ENCODE results near the gene ITPRID1.

ITPRID1 gene

GRCh38 chr7:31651234-31652062 lies 137.6 kb downstream of the ITPRID1 start:
- ATAC-seq = no peak
- TF ChIP-seq RARB (CRISPR knock-in tag; IDR thresholded peaks at IDR 0.05) (no peak), ESRRG (CRISPR knock-in tag; IDR thresholded peaks at IDR 0.05) (no peak), ZNF8 (CRISPR knock-in tag; IDR thresholded peaks at IDR 0.05) (no peak), SNAI2 (CRISPR knock-in tag; IDR thresholded peaks at IDR 0.05) (no peak), CREB5 (CRISPR knock-in tag; IDR thresholded peaks at IDR 0.05; ENCODE audit: low read depth) (no peak), ISL1 (CRISPR knock-in tag; IDR thresholded peaks at IDR 0.05) (no peak), ZNF565 (CRISPR knock-in tag; conservative IDR thresholded peaks at IDR 0.05; ENCODE audit: low read depth) (no peak), ZNF70 (CRISPR knock-in tag; IDR thresholded peaks at IDR 0.05) (no peak), ZFP3 (CRISPR knock-in tag; IDR thresholded peaks at IDR 0.05) (no peak)
- TF ChIP-seq, protein P1, sequence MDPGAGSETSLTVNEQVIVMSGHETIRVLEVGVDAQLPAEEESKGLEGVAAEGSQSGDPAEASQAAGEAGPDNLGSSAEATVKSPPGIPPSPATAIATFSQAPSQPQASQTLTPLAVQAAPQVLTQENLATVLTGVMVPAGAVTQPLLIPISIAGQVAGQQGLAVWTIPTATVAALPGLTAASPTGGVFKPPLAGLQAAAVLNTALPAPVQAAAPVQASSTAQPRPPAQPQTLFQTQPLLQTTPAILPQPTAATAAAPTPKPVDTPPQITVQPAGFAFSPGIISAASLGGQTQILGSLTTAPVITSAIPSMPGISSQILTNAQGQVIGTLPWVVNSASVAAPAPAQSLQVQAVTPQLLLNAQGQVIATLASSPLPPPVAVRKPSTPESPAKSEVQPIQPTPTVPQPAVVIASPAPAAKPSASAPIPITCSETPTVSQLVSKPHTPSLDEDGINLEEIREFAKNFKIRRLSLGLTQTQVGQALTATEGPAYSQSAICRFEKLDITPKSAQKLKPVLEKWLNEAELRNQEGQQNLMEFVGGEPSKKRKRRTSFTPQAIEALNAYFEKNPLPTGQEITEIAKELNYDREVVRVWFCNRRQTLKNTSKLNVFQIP (CRISPR knock-in tag; IDR thresholded peaks at IDR 0.05; ENCODE audit: borderline replicate concordance, low read depth) = no peak
- TF ChIP-seq, protein P2, sequence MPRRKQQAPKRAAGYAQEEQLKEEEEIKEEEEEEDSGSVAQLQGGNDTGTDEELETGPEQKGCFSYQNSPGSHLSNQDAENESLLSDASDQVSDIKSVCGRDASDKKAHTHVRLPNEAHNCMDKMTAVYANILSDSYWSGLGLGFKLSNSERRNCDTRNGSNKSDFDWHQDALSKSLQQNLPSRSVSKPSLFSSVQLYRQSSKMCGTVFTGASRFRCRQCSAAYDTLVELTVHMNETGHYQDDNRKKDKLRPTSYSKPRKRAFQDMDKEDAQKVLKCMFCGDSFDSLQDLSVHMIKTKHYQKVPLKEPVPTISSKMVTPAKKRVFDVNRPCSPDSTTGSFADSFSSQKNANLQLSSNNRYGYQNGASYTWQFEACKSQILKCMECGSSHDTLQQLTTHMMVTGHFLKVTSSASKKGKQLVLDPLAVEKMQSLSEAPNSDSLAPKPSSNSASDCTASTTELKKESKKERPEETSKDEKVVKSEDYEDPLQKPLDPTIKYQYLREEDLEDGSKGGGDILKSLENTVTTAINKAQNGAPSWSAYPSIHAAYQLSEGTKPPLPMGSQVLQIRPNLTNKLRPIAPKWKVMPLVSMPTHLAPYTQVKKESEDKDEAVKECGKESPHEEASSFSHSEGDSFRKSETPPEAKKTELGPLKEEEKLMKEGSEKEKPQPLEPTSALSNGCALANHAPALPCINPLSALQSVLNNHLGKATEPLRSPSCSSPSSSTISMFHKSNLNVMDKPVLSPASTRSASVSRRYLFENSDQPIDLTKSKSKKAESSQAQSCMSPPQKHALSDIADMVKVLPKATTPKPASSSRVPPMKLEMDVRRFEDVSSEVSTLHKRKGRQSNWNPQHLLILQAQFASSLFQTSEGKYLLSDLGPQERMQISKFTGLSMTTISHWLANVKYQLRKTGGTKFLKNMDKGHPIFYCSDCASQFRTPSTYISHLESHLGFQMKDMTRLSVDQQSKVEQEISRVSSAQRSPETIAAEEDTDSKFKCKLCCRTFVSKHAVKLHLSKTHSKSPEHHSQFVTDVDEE (CRISPR knock-in tag; IDR thresholded peaks at IDR 0.05) = no peak

- ATAC-seq = no peak
- no peak for TF ChIP-seq RARB (CRISPR knock-in tag; IDR thresholded peaks at IDR 0.05)
- TF ChIP-seq CSRNP3 (CRISPR knock-in tag; IDR thresholded peaks at IDR 0.05) = no peak
- TF ChIP-seq ZC3H10 (CRISPR knock-in tag; IDR thresholded peaks at IDR 0.05) = no peak
- no peak for TF ChIP-seq PPARA (CRISPR knock-in tag; IDR thresholded peaks at IDR 0.05; ENCODE audit: borderline replicate concordance)
- no peak for TF ChIP-seq BACH2 (CRISPR knock-in tag; IDR thresholded peaks at IDR 0.05; ENCODE audit: borderline replicate concordance)
- TF ChIP-seq TOX (CRISPR knock-in tag; IDR thresholded peaks at IDR 0.05; ENCODE audit: borderline replicate concordance) = no peak
- TF ChIP-seq ZNF565 (CRISPR knock-in tag; conservative IDR thresholded peaks at IDR 0.05; ENCODE audit: low read depth) = no peak
- TF ChIP-seq ZNF70 (CRISPR knock-in tag; IDR thresholded peaks at IDR 0.05) = no peak
- no peak for TF ChIP-seq ZFP30 (CRISPR knock-in tag; IDR thresholded peaks at IDR 0.05)
- TF ChIP-seq ESRRG (CRISPR knock-in tag; IDR thresholded peaks at IDR 0.05) = no peak
- TF ChIP-seq SNAI2 (CRISPR knock-in tag; IDR thresholded peaks at IDR 0.05) = no peak
- no peak for TF ChIP-seq OSR1 (CRISPR knock-in tag; IDR thresholded peaks at IDR 0.05)
- TF ChIP-seq CSDC2 (CRISPR knock-in tag; IDR thresholded peaks at IDR 0.05) = no peak
- TF ChIP-seq, protein P2 (CRISPR knock-in tag; IDR thresholded peaks at IDR 0.05) = no peak
- TF ChIP-seq ISL1 (CRISPR knock-in tag; IDR thresholded peaks at IDR 0.05) = no peak
- no peak for TF ChIP-seq ZNF8 (CRISPR knock-in tag; IDR thresholded peaks at IDR 0.05)
- TF ChIP-seq TCF4 (CRISPR knock-in tag; IDR thresholded peaks at IDR 0.05; ENCODE audit: borderline replicate concordance) = no peak
- TF ChIP-seq ZFP3 (CRISPR knock-in tag; IDR thresholded peaks at IDR 0.05) = no peak
- TF ChIP-seq GLIS3 (CRISPR knock-in tag; IDR thresholded peaks at IDR 0.05) = no peak
Observed at GRCh38 chr7:31652063-31652326, 138.1 kb downstream of the ITPRID1 start.
